K562 (cell line): ENCODE measurements around the gene KCNH2. TPM values are rescaled to one million over a fixed set of nuclear protein-coding genes. Genes with fewer than 3 reads are reported as not detected.
A peak's percentile ranks its signal among the peaks of the same experiment; 100 is the strongest.

Experiments
- ARID4B ChIP-seq: sonication (generic); formaldehyde crosslinking; IDR thresholded peaks from 2 replicates; pipeline ENCODE4 v1.8.0; 2022; ENCODE audit warnings: mild to moderate bottlenecking, missing genetic modification reagents
- ATF7 ChIP-seq: fragments of 450-650 bp; IDR thresholded peaks from 2 replicates; pipeline ENCODE4 v1.7.1; 2014; ENCODE audit warnings: mild to moderate bottlenecking, moderate library complexity
- CBX1 ChIP-seq: sonication (generic); IDR thresholded peaks from 2 replicates; pipeline ENCODE4 v1.6.1; 2016; ENCODE audit warnings: antibody characterized with exemption, low read depth, mild to moderate bottlenecking
- E4F1 ChIP-seq: fragments of 250-450 bp; sonication (Bioruptor Pico); IDR thresholded peaks from 2 replicates; pipeline ENCODE4 v1.5.0; 2021; ENCODE audit warnings: mild to moderate bottlenecking, borderline replicate concordance
- ESRRA ChIP-seq: fragments of 450-650 bp; IDR thresholded peaks from 2 replicates; pipeline ENCODE4 v1.6.1; 2014; ENCODE audit warnings: low read depth, mild to moderate bottlenecking, moderate library complexity, borderline replicate concordance
- HDAC6 ChIP-seq: IDR thresholded peaks from 2 replicates; pipeline ENCODE4 v1.6.1; 2012; ENCODE audit warnings: low read depth, mild to moderate bottlenecking, control low read depth, inconsistent platforms, low read length, moderate library complexity
- KLF10 ChIP-seq: fragments of 250-450 bp; sonication (Bioruptor Pico); IDR thresholded peaks from 2 replicates; pipeline ENCODE4 v1.6.1; 2021; ENCODE audit warnings: matching md5 sums
- MYC ChIP-seq, 2 experiments: fragments of 250-450 bp in 1 of 2; sonication (Bioruptor Pico) in 1 of 2; IDR thresholded peaks; 2 replicates each; pipeline versions ENCODE4 v1.5.1 to v1.6.1; 2012 to 2021; ENCODE audit warnings: low read depth in 2 of 2, borderline replicate concordance in 1 of 2, improper control_type of control experiment in 1 of 2, low read length in 1 of 2, mild to moderate bottlenecking in 1 of 2, moderate library complexity in 1 of 2
- NFXL1 ChIP-seq: fragments of 450-650 bp; formaldehyde crosslinking; IDR thresholded peaks from 2 replicates; pipeline ENCODE4 v1.4.0; 2021; ENCODE audit warnings: mild to moderate bottlenecking
- STAG1 ChIP-seq: sonication (generic); formaldehyde crosslinking; IDR thresholded peaks from 2 replicates; pipeline ENCODE4 v1.5.0; 2020; ENCODE audit warnings: missing genetic modification reagents, borderline replicate concordance
- TRIM28 ChIP-seq: fragments of 450-650 bp; IDR thresholded peaks from 2 replicates; pipeline ENCODE4 v1.6.1; 2017
- ZNF324 ChIP-seq: fragments of 250-450 bp; sonication (Bioruptor Pico); IDR thresholded peaks from 2 replicates; pipeline ENCODE4 v1.4.0; 2020; ENCODE audit warnings: mild to moderate bottlenecking
- ZNF445 ChIP-seq: fragments of 250-450 bp; sonication (Bioruptor Pico); IDR thresholded peaks from 2 replicates; pipeline ENCODE4 v1.4.0; 2020; ENCODE audit warnings: low read depth, mild to moderate bottlenecking, moderate library complexity
- polyA plus RNA-seq, 8 experiments: library from polyadenylated mRNA; depleted of rRNA in 4 of 8; stranded (reverse) in 5 of 8; unstranded in 3 of 8; fragments of >200 nt; fragmentation: Nextera tagmentation in 2 of 8; fragmentation: Illumina TruSeq in 1 of 8; extraction: Ambion mirVana in 2 of 8; extraction: Trizol in 1 of 8; gene quantifications; 2 replicates each; pipeline versions ENCODE4 v1.2.1 to v1.2.3, GENCODE V29; 2011 to 2014; ENCODE audit warnings: inconsistent platforms in 1 of 8, missing spikeins in 1 of 8
- total RNA-seq, 7 experiments: library from RNA; depleted of rRNA in 6 of 7; stranded (reverse); fragments of >200 nt in 6 of 7; fragmentation: Illumina TruSeq in 2 of 7; extraction: Trizol in 2 of 7; gene quantifications; 2 replicates each; pipeline versions ENCODE4 v1.2.1 to v1.2.3, GENCODE V29; 2011 to 2021; ENCODE audit warnings: low replicate concordance in 1 of 7
- TF ChIP-seq, protein P1 (sequence below): fragments of 250-450 bp; sonication (Bioruptor Pico); IDR thresholded peaks from 2 replicates; pipeline ENCODE4 v1.8.0; 2021; ENCODE audit warnings: borderline replicate concordance, mild to moderate bottlenecking, moderate library complexity; ENCODE audit not compliant: poor library complexity, severe bottlenecking
- TF ChIP-seq, protein P2 (sequence below): fragments of 450-650 bp; IDR thresholded peaks from 2 replicates; pipeline ENCODE4 v1.6.1; 2017; ENCODE audit warnings: antibody characterized with exemption, mild to moderate bottlenecking

Gene KCNH2
- total and polyA plus RNA-seq, 9 of the 15 experiments (the other 6 are each of a cell fraction or from before 2014, with no cell fraction given): 18.1 to 368 (median 218) TPM

GRCh38 chr7:151009327-151010036 is 31.4 kb upstream of the KCNH2 start (continued):
- TF ChIP-seq ESRRA (no peak), ZNF445 (CRISPR knock-in tag) (no peak), KLF10 (CRISPR knock-in tag) (no peak), TRIM28 (no peak), HDAC6 (no peak), ZNF324 (CRISPR knock-in tag) (no peak), STAG1 (CRISPR knock-in tag) (peak; percentile 55; the same call in 1 of the 2 replicates), NFXL1 (CRISPR knock-in tag) (no peak), CBX1 (peak; percentile 52; the same call in 1 of the 2 replicates), MYC (IDR thresholded peaks at IDR 0.05; ENCODE audit: low read depth, low read length) (peak; percentile 7; the same call in 1 of the 2 replicates), MYC (CRISPR knock-in tag; IDR thresholded peaks at IDR 0.05; ENCODE audit: borderline replicate concordance, low read depth) (no peak), E4F1 (no peak), ATF7 (no peak), ARID4B (no peak; the same call in 1 of the 2 replicates)
- TF ChIP-seq, protein P1, sequence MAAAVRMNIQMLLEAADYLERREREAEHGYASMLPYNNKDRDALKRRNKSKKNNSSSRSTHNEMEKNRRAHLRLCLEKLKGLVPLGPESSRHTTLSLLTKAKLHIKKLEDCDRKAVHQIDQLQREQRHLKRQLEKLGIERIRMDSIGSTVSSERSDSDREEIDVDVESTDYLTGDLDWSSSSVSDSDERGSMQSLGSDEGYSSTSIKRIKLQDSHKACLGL: no peak
- TF ChIP-seq, protein P2, sequence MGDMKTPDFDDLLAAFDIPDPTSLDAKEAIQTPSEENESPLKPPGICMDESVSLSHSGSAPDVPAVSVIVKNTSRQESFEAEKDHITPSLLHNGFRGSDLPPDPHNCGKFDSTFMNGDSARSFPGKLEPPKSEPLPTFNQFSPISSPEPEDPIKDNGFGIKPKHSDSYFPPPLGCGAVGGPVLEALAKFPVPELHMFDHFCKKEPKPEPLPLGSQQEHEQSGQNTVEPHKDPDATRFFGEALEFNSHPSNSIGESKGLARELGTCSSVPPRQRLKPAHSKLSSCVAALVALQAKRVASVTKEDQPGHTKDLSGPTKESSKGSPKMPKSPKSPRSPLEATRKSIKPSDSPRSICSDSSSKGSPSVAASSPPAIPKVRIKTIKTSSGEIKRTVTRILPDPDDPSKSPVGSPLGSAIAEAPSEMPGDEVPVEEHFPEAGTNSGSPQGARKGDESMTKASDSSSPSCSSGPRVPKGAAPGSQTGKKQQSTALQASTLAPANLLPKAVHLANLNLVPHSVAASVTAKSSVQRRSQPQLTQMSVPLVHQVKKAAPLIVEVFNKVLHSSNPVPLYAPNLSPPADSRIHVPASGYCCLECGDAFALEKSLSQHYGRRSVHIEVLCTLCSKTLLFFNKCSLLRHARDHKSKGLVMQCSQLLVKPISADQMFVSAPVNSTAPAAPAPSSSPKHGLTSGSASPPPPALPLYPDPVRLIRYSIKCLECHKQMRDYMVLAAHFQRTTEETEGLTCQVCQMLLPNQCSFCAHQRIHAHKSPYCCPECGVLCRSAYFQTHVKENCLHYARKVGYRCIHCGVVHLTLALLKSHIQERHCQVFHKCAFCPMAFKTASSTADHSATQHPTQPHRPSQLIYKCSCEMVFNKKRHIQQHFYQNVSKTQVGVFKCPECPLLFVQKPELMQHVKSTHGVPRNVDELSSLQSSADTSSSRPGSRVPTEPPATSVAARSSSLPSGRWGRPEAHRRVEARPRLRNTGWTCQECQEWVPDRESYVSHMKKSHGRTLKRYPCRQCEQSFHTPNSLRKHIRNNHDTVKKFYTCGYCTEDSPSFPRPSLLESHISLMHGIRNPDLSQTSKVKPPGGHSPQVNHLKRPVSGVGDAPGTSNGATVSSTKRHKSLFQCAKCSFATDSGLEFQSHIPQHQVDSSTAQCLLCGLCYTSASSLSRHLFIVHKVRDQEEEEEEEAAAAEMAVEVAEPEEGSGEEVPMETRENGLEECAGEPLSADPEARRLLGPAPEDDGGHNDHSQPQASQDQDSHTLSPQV: peak; percentile 9
